ENCODE results near the gene TMEM35B. TPM values are rescaled to one million over a fixed set of nuclear protein-coding genes. Genes with fewer than 3 reads are reported as not detected.

Gene TMEM35B
- total RNA-seq, 1 experiment from 2014 or later, result 18.7 TPM

DNA sequence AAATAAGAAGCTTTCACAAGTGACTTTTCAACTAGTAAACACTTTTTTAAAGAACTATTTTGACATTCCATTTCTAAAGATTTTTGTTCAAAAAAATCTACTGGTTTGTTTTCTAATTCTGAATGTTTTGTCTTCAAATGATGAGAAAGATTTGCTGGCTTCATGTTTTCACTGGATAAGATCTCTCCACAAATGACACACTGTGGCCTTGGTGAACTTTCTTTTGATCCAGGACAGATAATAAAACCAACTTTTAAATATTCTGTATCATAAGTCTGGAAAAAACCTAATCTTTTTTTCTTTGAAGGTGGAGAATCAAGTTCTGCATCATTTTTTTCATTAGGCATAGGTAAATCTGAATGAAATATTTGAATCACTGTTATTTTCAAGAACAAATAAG, 3.4 kb upstream of the TMEM35B start:
- ChIA-PET CTCF (no interaction called here), POLR2A (no interaction called here)
- ATAC-seq, result no peak
- in situ Hi-C loops (cut with HindIII; ENCODE audit: low pct_unique_long_range_greater_than_20kb, low sequenced_read_pairs), result no loop called here
- TF ChIP-seq SIN3A (IDR thresholded peaks at IDR 0.05; ENCODE audit: borderline replicate concordance, insufficient read depth, low read depth, low read length), result no peak
- no peak for TF ChIP-seq TCF7L2 (IDR thresholded peaks at IDR 0.05; ENCODE audit: low read depth, low read length)
- no peak for TF ChIP-seq POLR2AphosphoS5 (IDR thresholded peaks at IDR 0.05; ENCODE audit: low read depth, low read length)
- TF ChIP-seq, protein P1, sequence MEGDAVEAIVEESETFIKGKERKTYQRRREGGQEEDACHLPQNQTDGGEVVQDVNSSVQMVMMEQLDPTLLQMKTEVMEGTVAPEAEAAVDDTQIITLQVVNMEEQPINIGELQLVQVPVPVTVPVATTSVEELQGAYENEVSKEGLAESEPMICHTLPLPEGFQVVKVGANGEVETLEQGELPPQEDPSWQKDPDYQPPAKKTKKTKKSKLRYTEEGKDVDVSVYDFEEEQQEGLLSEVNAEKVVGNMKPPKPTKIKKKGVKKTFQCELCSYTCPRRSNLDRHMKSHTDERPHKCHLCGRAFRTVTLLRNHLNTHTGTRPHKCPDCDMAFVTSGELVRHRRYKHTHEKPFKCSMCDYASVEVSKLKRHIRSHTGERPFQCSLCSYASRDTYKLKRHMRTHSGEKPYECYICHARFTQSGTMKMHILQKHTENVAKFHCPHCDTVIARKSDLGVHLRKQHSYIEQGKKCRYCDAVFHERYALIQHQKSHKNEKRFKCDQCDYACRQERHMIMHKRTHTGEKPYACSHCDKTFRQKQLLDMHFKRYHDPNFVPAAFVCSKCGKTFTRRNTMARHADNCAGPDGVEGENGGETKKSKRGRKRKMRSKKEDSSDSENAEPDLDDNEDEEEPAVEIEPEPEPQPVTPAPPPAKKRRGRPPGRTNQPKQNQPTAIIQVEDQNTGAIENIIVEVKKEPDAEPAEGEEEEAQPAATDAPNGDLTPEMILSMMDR (IDR thresholded peaks at IDR 0.05), result no peak
- TF ChIP-seq, protein P2, sequence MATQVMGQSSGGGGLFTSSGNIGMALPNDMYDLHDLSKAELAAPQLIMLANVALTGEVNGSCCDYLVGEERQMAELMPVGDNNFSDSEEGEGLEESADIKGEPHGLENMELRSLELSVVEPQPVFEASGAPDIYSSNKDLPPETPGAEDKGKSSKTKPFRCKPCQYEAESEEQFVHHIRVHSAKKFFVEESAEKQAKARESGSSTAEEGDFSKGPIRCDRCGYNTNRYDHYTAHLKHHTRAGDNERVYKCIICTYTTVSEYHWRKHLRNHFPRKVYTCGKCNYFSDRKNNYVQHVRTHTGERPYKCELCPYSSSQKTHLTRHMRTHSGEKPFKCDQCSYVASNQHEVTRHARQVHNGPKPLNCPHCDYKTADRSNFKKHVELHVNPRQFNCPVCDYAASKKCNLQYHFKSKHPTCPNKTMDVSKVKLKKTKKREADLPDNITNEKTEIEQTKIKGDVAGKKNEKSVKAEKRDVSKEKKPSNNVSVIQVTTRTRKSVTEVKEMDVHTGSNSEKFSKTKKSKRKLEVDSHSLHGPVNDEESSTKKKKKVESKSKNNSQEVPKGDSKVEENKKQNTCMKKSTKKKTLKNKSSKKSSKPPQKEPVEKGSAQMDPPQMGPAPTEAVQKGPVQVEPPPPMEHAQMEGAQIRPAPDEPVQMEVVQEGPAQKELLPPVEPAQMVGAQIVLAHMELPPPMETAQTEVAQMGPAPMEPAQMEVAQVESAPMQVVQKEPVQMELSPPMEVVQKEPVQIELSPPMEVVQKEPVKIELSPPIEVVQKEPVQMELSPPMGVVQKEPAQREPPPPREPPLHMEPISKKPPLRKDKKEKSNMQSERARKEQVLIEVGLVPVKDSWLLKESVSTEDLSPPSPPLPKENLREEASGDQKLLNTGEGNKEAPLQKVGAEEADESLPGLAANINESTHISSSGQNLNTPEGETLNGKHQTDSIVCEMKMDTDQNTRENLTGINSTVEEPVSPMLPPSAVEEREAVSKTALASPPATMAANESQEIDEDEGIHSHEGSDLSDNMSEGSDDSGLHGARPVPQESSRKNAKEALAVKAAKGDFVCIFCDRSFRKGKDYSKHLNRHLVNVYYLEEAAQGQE (IDR thresholded peaks at IDR 0.05; ENCODE audit: insufficient read depth in 1 of 2, low read depth in 2 of 2, low read length in 1 of 2), result no peak
- H3K9me3 ChIP-seq (ENCODE audit: control insufficient read depth, insufficient read depth, low read depth, low read length), result no peaks in the 10 kb centered on the region
- no TSS peak for BruUV-seq (replicated peaks)
- no peaks in the 10 kb centered on the region for H3K27me3 ChIP-seq (ENCODE audit: control insufficient read depth, insufficient read depth, low read length)
- H3K4me1 ChIP-seq (ENCODE audit: control insufficient read depth, insufficient read depth, low read length), result peaks cover 13% of the 10 kb centered on the region
- no peak overlapping the region for H3K27ac ChIP-seq (ENCODE audit: low read length)
- peaks cover 2% of the 10 kb centered on the region; the same call in 1 of the 2 replicates for H3K36me3 ChIP-seq (ENCODE audit: control insufficient read depth, insufficient read depth, low read length)
- intact Hi-C loops (cut with micrococcal nuclease; ENCODE audit: unreplicated experiment), result no loop called here
- H3K4me3 ChIP-seq (ENCODE audit: low read depth in 2 of 2, low read length in 2 of 2), result no peak overlapping the region
- DNase-seq (ENCODE audit: low read depth, low spot score), result no peak

DNA sequence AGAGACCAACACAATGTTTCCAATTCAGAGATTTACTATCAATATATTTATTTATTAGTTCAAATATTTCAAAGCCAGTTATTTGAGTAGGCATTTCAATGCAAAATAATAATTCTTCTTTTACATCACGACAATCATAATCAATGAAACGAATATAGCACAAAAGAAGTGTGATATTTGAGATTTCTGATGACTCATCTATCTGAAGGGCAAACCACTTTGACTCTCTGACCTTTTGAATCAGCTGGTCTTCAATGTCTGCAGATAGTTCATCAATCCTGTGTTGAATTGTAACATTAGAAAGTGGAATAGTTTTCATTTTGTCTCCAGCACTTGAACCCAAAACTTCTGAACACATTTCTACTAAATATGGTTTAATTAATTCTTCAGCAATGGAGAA, 3.0 kb upstream of the TMEM35B start:
- Histone ChIP-seq H3K4me1 (ENCODE audit: control insufficient read depth, insufficient read depth, low read length) (peaks cover 13% of the 10 kb centered on the region), H3K9me3 (ENCODE audit: control insufficient read depth, insufficient read depth, low read depth, low read length) (no peaks in the 10 kb centered on the region), H3K27me3 (ENCODE audit: control insufficient read depth, insufficient read depth, low read length) (no peaks in the 10 kb centered on the region), H3K4me3 (ENCODE audit: low read depth in 2 of 2, low read length in 2 of 2) (no peak overlapping the region), H3K36me3 (ENCODE audit: control insufficient read depth, insufficient read depth, low read length) (peaks cover 2% of the 10 kb centered on the region; the same call in 1 of the 2 replicates), H3K27ac (ENCODE audit: low read length) (no peak overlapping the region)
- ChIA-PET CTCF (no interaction called here), POLR2A (no interaction called here)
- no TSS peak for BruUV-seq (replicated peaks)
- intact Hi-C loops (cut with micrococcal nuclease; ENCODE audit: unreplicated experiment) (no loop called here), in situ Hi-C loops (cut with HindIII; ENCODE audit: low pct_unique_long_range_greater_than_20kb, low sequenced_read_pairs) (no loop called here)
- no peak for DNase-seq (ENCODE audit: low read depth, low spot score)
- TF ChIP-seq TCF7L2 (IDR thresholded peaks at IDR 0.05; ENCODE audit: low read depth, low read length), result no peak
- TF ChIP-seq, protein P1 (IDR thresholded peaks at IDR 0.05), result no peak
- no peak for TF ChIP-seq SIN3A (IDR thresholded peaks at IDR 0.05; ENCODE audit: borderline replicate concordance, insufficient read depth, low read depth, low read length)
- TF ChIP-seq POLR2AphosphoS5 (IDR thresholded peaks at IDR 0.05; ENCODE audit: low read depth, low read length), result no peak
- TF ChIP-seq, protein P2 (IDR thresholded peaks at IDR 0.05; ENCODE audit: insufficient read depth in 1 of 2, low read depth in 2 of 2, low read length in 1 of 2), result no peak
- no peak for ATAC-seq
